Measurements from ENCODE around the gene FAM131C. TPM values are rescaled to one million over a fixed set of nuclear protein-coding genes. Genes with fewer than 3 reads are reported as not detected.
"Not testable (repeated sequence)": the region's sequence is repeated elsewhere in the genome, so short reads cannot be mapped to it uniquely, and the experiment has no call there.

The FAM131C gene
- total and polyA plus RNA-seq, 5 donors: 2.6 to 11.5 (median 4.5) TPM

DNA sequence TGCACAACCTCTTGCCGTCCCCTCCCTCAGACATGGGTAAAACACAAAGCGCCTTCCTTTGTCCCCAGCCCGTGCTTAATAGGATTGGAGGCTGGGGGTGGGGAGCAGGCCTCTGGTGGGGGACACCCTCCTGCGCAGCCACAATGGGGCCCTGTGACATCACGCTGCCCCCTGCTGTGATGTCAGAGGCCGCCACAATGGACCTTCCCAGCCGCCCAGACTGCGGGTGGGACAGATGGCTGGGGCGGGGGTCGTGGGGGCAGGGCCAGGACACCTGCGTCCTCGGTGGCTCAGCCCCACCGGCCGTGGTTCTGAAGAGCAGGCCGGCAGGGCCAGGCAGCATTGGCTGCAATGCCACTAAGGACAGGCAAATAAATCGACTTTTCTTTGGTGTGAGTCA, 42.6 kb upstream of the FAM131C start:
- no peak overlapping the region for H3K4me3 ChIP-seq (ENCODE audit: low read length)
- WGBS: 80% methylated on average over 16 of the region's 16 CpGs
- H3K4me1 ChIP-seq (ENCODE audit: control insufficient read depth, insufficient read depth, low read length): peaks cover 3% of the 10 kb centered on the region
- no peaks in the 10 kb centered on the region for H3K9me3 ChIP-seq (ENCODE audit: control insufficient read depth, low read length)
- DNase-seq (no peak), ATAC-seq (no peak)
- intact Hi-C loops (cut with DNase I): no loop called here
- H3K27me3 ChIP-seq (ENCODE audit: control insufficient read depth, insufficient read depth): no peaks in the 10 kb centered on the region
- H3K27ac ChIP-seq (ENCODE audit: low read length): no peak overlapping the region

DNA sequence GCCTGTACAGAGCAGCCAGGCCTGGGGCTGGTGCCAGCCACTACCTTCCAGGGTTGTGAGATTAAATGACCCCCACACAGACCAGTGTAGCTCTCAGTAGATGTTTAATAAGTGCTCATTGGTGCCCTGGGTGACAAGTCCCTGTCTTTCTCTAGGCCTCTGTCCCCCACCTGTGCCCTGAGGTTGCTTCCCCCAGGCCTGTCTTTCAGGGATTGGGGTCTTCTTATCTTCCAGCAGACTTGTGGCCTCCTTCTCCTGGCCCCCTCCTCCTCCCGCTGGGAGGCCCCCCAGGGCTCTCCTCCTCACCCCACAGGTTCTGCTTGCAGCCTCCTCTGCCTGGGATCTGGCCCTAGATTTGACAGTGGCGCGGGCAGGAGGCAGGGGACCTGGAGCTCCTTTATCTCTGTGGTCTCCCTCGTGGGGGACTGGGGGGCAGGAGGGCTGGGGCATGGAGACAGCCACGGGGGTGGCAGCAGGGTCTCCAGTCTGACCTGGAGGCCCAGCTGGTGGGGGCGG, 42.1 kb upstream of the FAM131C start:
- 75% methylated on average over 6 of the region's 6 CpGs for WGBS

DNA sequence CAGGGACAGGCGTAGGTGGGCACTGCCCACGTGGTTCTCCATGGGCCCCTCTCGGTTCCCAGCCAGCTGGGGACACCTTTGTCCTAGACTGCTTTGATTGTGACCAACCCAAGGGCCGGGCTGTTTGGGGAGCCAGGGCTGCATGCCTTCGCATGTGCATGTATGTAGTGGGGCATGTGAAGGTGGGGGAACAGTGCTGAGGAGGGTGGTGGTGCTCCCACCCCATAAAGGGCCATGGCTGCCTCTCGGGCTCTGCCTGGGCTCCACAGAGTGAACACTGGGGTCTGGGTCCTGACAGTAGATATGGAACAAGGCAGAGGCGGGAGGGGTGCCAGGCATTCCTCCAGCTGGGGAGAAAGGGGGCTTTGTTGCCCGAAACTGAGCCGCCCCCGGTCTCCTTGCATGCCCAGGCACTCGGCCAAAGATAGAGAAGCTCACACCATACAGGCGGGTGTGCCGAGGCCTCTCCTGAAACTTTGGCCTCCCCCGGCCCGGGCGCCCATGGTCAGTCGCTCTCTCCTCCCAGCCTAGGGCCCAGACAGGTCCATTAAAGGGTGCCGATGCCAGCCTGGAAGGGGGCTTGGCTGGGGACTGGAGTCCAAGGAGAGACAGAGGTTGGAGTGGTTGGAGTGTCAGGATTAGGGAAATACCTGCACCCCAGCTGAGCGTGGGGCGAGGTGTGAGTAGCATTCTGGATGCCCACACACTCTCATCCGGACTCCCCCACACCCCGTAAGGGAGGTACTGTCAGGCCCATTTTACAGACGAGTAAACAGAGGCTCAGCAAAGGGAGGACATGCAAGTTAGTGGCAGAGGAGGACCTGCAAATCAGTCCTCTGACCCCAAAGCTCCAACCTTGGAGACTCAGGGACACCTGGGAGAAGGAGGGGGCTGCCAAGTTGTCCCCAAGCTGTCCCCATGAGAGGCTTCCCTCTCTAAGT, 41.3 kb upstream of the FAM131C start:
- ATAC-seq (no peak), DNase-seq (no peak)
- H3K27me3 ChIP-seq (ENCODE audit: control insufficient read depth, insufficient read depth): no peaks in the 10 kb centered on the region
- H3K4me3 ChIP-seq (ENCODE audit: low read length): no peak overlapping the region
- H3K9me3 ChIP-seq (ENCODE audit: control insufficient read depth, low read length): no peaks in the 10 kb centered on the region
- WGBS: 72% methylated on average over 23 of the region's 23 CpGs
- intact Hi-C loops (cut with DNase I): no loop called here
- H3K27ac ChIP-seq (ENCODE audit: low read length): no peak overlapping the region
- H3K4me1 ChIP-seq (ENCODE audit: control insufficient read depth, insufficient read depth, low read length): peaks cover 3% of the 10 kb centered on the region

More for the DNA sequence above, 42.1 kb upstream of the FAM131C start:
- ATAC-seq: no peak
- H3K4me3 ChIP-seq (ENCODE audit: low read length): no peak overlapping the region
- H3K4me1 ChIP-seq (ENCODE audit: control insufficient read depth, insufficient read depth, low read length): peaks cover 3% of the 10 kb centered on the region
- no peaks in the 10 kb centered on the region for H3K27me3 ChIP-seq (ENCODE audit: control insufficient read depth, insufficient read depth)
- no peak overlapping the region for H3K27ac ChIP-seq (ENCODE audit: low read length)
- intact Hi-C loops (cut with DNase I): no loop called here
- no peaks in the 10 kb centered on the region for H3K9me3 ChIP-seq (ENCODE audit: control insufficient read depth, low read length)
- DNase-seq: no peak

DNA sequence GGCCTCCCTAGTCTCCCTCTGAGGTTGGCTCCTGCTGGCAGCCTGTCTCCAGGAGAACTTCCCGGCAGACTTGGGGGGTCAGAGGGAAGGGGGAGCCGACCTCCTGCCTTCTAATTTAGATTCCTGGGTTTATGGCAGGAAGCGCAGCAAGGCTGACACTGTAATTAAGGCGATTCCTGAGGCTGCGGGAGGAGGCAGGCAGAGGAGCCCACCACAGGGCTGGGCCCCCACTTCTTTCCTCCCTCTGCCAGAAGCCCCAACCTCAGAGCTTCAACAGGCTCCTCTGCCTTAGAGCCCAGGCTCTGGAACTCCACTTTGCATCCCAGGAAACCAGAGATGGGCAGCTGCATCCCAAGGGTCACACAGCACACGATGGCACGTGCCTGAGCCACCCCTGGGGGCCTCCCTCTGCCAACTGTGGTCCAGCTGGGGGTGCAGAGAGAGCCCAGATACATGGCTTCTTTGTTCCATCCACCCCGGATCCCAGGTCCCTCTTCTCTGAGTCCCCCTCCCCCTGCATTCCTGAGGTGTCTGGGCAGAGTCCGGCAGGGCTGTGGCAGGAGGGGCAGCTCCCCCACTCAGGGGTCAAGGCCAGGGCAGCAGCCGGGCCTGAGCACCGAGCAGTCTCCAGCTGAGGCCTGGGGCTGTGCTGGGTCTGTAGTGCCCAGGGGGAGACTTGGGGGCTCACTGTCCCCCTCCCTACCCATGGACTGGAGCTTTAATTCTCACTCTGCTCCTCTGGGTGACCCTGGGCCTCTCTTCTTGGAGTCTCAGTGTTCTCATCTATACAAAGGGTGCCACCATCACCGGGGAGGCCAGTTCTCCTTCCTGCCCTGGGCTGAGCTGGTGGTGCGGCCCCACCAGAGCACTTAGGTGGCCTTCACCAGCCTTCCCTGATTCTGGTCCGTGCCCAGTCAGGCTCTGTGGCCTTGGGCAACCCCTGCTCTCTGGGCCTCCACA, 39.4 kb upstream of the FAM131C start:
- DNase-seq: peak in 1 of 3 donors; percentile 64
- H3K4me1 ChIP-seq (ENCODE audit: control insufficient read depth, insufficient read depth, low read length): peaks cover 3% of the 10 kb centered on the region
- H3K9me3 ChIP-seq (ENCODE audit: control insufficient read depth, low read length): no peaks in the 10 kb centered on the region
- 58% methylated on average over 14 of the region's 14 CpGs for WGBS
- no peak overlapping the region for H3K27ac ChIP-seq (ENCODE audit: low read length)
- no peak overlapping the region for H3K4me3 ChIP-seq (ENCODE audit: low read length)
- peak in 1 of 2 donors; percentile 22 for ATAC-seq
- intact Hi-C loops (cut with DNase I): no loop called here
- H3K27me3 ChIP-seq (ENCODE audit: control insufficient read depth, insufficient read depth): no peaks in the 10 kb centered on the region

DNA sequence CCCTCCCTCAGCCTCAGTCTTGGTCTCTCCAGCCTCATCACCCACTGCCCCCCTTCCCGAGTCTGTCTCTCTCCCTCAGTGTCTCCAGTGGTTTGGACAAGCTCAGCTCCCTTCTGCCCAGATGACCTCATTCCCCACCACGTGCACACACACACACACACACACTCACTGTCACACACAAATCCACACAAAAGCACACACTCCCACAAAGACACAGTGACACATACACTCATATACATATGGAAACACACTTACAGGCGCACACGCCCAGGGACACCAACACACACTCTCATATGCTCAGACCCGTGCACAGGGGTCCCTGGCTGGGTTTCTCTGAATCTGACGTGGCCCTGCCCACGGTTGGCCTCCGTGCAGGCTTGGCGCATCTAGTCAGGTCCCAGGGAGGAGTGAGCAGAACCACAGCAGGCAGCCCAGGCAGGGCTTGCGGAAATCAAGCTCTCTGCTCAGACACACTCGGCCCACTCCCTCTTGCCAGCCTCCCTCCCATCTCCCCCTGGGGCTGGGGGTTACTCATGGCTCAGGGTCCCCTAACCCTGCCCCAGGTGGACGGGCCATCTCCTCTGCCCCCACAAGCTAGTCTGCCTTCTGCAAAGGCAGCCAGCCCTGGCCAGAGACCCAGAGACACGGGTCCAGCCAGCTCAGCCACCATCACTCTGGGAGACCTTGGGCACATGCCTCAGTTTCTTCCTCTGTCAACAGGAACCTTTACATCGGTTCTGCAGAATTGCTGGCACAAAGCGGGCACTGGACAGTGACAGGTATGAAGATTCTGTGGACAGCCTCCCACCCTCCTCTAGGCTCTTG, 38.5 kb upstream of the FAM131C start:
- H3K4me3 ChIP-seq (ENCODE audit: low read length): no peak overlapping the region
- peaks cover 3% of the 10 kb centered on the region for H3K4me1 ChIP-seq (ENCODE audit: control insufficient read depth, insufficient read depth, low read length)
- H3K27ac ChIP-seq (ENCODE audit: low read length): no peak overlapping the region
- intact Hi-C loops (cut with DNase I): no loop called here
- ATAC-seq (peak; percentile 67 to 72), DNase-seq (peak; percentile 59 to 82 (median 76))
- no peaks in the 10 kb centered on the region for H3K27me3 ChIP-seq (ENCODE audit: control insufficient read depth, insufficient read depth)
- no peaks in the 10 kb centered on the region for H3K9me3 ChIP-seq (ENCODE audit: control insufficient read depth, low read length)
- 59% methylated on average over 15 of the region's 15 CpGs for WGBS

DNA sequence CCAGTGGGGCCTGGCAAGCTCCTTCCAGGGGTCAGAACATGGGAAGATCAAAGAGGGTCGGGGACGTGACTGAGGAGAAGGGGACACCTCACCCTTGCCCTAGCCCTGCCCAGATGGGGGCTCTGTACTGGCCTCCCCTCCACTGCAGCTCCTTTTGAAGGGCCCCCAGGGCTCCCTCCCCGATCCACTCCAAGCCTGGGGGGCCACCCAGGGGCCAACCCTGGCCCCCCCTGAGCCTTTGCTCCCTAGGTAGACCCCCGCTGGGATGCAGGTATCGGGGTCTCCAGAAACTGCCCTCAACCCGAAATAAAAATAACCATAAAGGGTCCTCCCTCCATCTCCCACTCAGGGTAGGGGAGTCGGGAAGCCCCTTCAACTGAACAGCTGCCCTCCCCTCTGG, 37.4 kb upstream of the FAM131C start:
- 94% methylated on average over 7 of the region's 7 CpGs for WGBS
- intact Hi-C loops (cut with DNase I): no loop called here

DNA sequence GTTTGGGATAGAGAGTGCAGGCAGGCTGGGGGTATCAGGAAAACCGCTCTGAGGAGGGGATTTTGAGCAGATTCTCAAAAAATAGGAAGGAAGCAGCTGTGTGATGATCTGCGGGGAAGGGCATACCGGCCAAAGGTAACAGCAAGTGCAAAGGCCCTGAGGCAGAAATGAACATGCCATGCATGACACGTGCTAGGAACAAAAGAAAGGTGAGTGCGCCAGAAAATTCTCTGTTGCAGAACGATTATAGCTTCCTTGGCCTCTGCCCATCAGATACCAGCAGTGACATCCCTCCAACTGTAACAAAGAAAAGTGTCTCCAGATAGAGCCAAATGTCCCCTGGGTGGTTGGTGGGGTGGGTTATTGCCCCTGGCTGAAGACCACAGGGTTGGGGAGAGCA, 37.0 kb upstream of the FAM131C start:
- no peaks in the 10 kb centered on the region for H3K9me3 ChIP-seq (ENCODE audit: control insufficient read depth, low read length)
- H3K4me3 ChIP-seq (ENCODE audit: low read length): no peak overlapping the region
- H3K27ac ChIP-seq (ENCODE audit: low read length): no peak overlapping the region
- H3K4me1 ChIP-seq (ENCODE audit: control insufficient read depth, insufficient read depth, low read length): peaks cover 3% of the 10 kb centered on the region
- DNase-seq: no peak
- ATAC-seq: no peak
- no peaks in the 10 kb centered on the region for H3K27me3 ChIP-seq (ENCODE audit: control insufficient read depth, insufficient read depth)
- intact Hi-C loops (cut with DNase I): no loop called here
- 80% methylated on average over 6 of the region's 6 CpGs for WGBS

More for the DNA sequence above, 37.4 kb upstream of the FAM131C start:
- Histone ChIP-seq H3K4me3 (ENCODE audit: low read length) (no peak overlapping the region), H3K27me3 (ENCODE audit: control insufficient read depth, insufficient read depth) (no peaks in the 10 kb centered on the region), H3K4me1 (ENCODE audit: control insufficient read depth, insufficient read depth, low read length) (peaks cover 3% of the 10 kb centered on the region), H3K27ac (ENCODE audit: low read length) (no peak overlapping the region), H3K9me3 (ENCODE audit: control insufficient read depth, low read length) (no peaks in the 10 kb centered on the region)
- DNase-seq (no peak), ATAC-seq (no peak)

DNA sequence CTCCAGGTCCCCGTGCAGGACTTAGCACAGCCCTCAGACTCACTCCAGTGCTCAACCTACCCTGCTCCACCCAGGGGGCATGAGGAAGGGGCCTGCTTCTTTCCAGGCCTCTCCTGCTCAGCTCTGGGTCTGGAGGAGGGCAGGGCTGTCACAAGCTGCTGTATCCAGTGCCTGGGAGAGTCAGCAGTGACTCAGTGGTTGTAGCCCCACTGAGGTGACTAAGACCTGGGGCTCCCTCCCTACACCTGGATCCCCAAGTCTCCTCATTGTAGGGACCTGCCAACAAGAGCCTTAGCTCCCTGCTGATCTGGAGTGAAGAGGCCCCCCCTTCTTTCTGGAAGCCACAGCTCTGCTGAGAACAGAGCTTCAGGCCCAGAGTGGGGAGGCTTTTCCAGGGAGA, 36.1 kb upstream of the FAM131C start:
- H3K27ac ChIP-seq (ENCODE audit: low read length): no peak overlapping the region
- WGBS: 87% methylated on average over 1 of the region's 1 CpG
- ATAC-seq: peak in 1 of 2 donors; percentile 27
- H3K4me1 ChIP-seq (ENCODE audit: control insufficient read depth, insufficient read depth, low read length): peaks cover 3% of the 10 kb centered on the region
- no peak for DNase-seq
- H3K4me3 ChIP-seq (ENCODE audit: low read length): no peak overlapping the region
- H3K9me3 ChIP-seq (ENCODE audit: control insufficient read depth, low read length): no peaks in the 10 kb centered on the region
- H3K27me3 ChIP-seq (ENCODE audit: control insufficient read depth, insufficient read depth): no peaks in the 10 kb centered on the region
- intact Hi-C loops (cut with DNase I): no loop called here

DNA sequence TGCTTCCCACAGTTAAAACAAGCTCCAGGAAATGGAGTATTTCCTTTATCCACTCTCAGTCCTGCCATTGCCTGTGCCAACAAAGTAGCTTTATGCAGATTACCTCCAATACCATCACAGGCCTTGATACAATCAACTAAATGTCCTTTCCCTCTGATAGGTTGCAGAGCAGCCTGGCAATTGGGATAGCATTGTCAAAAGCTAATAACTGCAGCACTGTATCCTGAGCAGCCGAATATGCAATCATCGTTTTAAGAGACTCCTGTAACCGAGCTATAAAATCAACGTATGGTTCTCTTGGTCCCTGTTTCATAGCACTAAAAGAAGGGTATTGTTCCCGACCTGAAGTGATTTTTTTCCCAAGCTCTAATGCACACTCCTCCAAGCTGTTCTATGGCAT, 33.6 kb upstream of the FAM131C start:
- H3K4me1 ChIP-seq (ENCODE audit: control insufficient read depth, insufficient read depth, low read length); H3K27ac ChIP-seq (ENCODE audit: low read length); H3K4me3 ChIP-seq (ENCODE audit: low read length); ATAC-seq; intact Hi-C loops (cut with DNase I); H3K9me3 ChIP-seq (ENCODE audit: control insufficient read depth, low read length); H3K27me3 ChIP-seq (ENCODE audit: control insufficient read depth, insufficient read depth); DNase-seq: not testable (repeated sequence)
- 51% methylated on average over 5 of the region's 5 CpGs for WGBS

DNA sequence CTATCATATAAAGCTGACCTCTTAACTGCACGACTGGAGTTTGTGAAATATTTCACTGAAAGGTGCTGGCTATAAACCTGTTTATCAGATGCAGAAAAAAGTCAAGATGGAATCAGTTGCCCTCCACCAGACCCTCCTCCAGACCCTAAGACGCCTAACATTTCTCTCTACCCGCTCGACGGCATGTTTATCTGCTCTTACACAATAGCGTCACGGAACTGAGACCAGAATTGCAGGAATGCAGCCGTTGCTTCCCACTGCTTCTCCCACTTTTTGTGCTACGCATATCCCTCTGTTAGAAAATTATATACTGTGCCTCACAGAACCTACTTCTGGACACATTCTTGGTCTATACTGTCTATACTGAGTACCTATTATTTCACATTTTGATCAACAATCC, 28.2 kb upstream of the FAM131C start:
- no peak overlapping the region for H3K4me3 ChIP-seq (ENCODE audit: low read length)
- no peaks in the 10 kb centered on the region for H3K4me1 ChIP-seq (ENCODE audit: control insufficient read depth, insufficient read depth, low read length)
- H3K27ac ChIP-seq (ENCODE audit: low read length): no peak overlapping the region
- H3K9me3 ChIP-seq (ENCODE audit: control insufficient read depth, low read length): no peaks in the 10 kb centered on the region
- ATAC-seq (no peak), DNase-seq (no peak)
- no peaks in the 10 kb centered on the region for H3K27me3 ChIP-seq (ENCODE audit: control insufficient read depth, insufficient read depth)
- intact Hi-C loops (cut with DNase I): no loop called here
- 70% methylated on average over 9 of the region's 9 CpGs for WGBS
